A549 (cell line): ENCODE data around the gene TMEM19. TPM values are rescaled to one million over a fixed set of nuclear protein-coding genes. Genes with fewer than 3 reads are reported as not detected.
A peak's percentile ranks its signal among the peaks of the same experiment; 100 is the strongest.

Experiments used
- ATAC-seq, 2 experiments: fragments of 200-7000 bp in 1 of 2; fragments of >200 bp in 1 of 2; cut with Nextera tagmentation in 1 of 2; cut with Tn5 transposase in 1 of 2; 3 replicates each; pipeline versions ENCODE4 v1.8.0 to v1.9.1; 2018 to 2020; ENCODE audit warnings: mild to moderate bottlenecking in 1 of 2, moderate library complexity in 1 of 2
- CTCF ChIA-PET: fragments of 300-600 bp; sonication (Branson Sonifier 250); formaldehyde crosslinking; extraction: SDS; loops from one replicate; lab custom pipeline; 2021; ENCODE audit warnings: antibody characterized with exemption, inconsistent platforms; lab: Yijun Ruan, JAX
- POLR2A ChIA-PET: fragments of 350-600 bp; formaldehyde crosslinking; extraction: SDS; loops from one replicate; lab custom pipeline; 2021; ENCODE audit warnings: antibody characterized with exemption, inconsistent platforms; lab: Yijun Ruan, JAX
- DNase-seq, 2 experiments: peaks; one replicate each; pipeline versions ENCODE4 v3.0.0 to v3.0.0-alpha.2; 2011 to 2016; ENCODE audit warnings: low read depth in 1 of 2, low spot score in 1 of 2
- FAIRE-seq: peaks from 2 replicates; lab custom pipeline; 2011; peaks lifted over from hg19 to GRCh38; lab: Jason Lieb, UNC
- H3K27ac ChIP-seq, 2 experiments: fragments of >200 bp; sonication (Bioruptor Twin); formaldehyde crosslinking; 3 replicates each; pipeline ENCODE4 v1.5.1; 2016 to 2017
- H3K4me1 ChIP-seq: fragments of >200 bp; sonication (Bioruptor Twin); formaldehyde crosslinking; 3 replicates; pipeline ENCODE4 v1.6.1; 2016
- H3K4me2 ChIP-seq: fragments of >200 bp; sonication (Bioruptor Twin); formaldehyde crosslinking; 3 replicates; pipeline ENCODE4 v1.6.1; 2016
- H3K4me3 ChIP-seq: fragments of >200 bp; sonication (Bioruptor Twin); formaldehyde crosslinking; 3 replicates; pipeline ENCODE4 v1.5.1; 2016
- H3K9me3 ChIP-seq: fragments of >200 bp; sonication (Bioruptor Twin); formaldehyde crosslinking; 3 replicates; pipeline ENCODE4 v1.6.1; 2016
- CBX8 ChIP-seq: fragments of 200-600 bp; sonication (generic); IDR thresholded peaks from 2 replicates; pipeline ENCODE4 v1.6.1; 2016
- EHF ChIP-seq: fragments of 250-450 bp; sonication (Bioruptor Pico); IDR thresholded peaks from 2 replicates; pipeline ENCODE4 v1.5.0; 2020; ENCODE audit warnings: mild to moderate bottlenecking
- EHMT2 ChIP-seq: fragments of 200-600 bp; sonication (generic); IDR thresholded peaks from 2 replicates; pipeline ENCODE4 v1.6.1; 2016; ENCODE audit warnings: antibody characterized with exemption, low read depth, mild to moderate bottlenecking, moderate library complexity
- GATA3 ChIP-seq: IDR thresholded peaks from 2 replicates; pipeline ENCODE4 v1.6.1; 2012; ENCODE audit warnings: borderline replicate concordance
- HES2 ChIP-seq: fragments of >200 bp; sonication (Bioruptor Twin); formaldehyde crosslinking; IDR thresholded peaks from 2 replicates; pipeline ENCODE4 v1.6.1; 2016
- HMGXB4 ChIP-seq: fragments of 250-450 bp; sonication (Bioruptor Pico); IDR thresholded peaks from 2 replicates; pipeline ENCODE4 v1.5.0; 2021; ENCODE audit warnings: mild to moderate bottlenecking, moderate library complexity, borderline replicate concordance
- HOXA7 ChIP-seq: fragments of 250-450 bp; sonication (Bioruptor Pico); IDR thresholded peaks from 2 replicates; pipeline ENCODE4 v1.5.0; 2020; ENCODE audit warnings: mild to moderate bottlenecking, moderate library complexity
- JUN ChIP-seq, 2 experiments: fragments of >200 bp; sonication (Bioruptor Twin); formaldehyde crosslinking; IDR thresholded peaks; 2 replicates in 1 of 2; 3 replicates in 1 of 2; pipeline ENCODE4 v1.6.1; 2016 to 2017
- JUNB ChIP-seq: fragments of >200 bp; sonication (Bioruptor Twin); formaldehyde crosslinking; IDR thresholded peaks from 2 replicates; pipeline ENCODE4 v1.6.1; 2016
- MAFK ChIP-seq: fragments of 450-650 bp; IDR thresholded peaks from 2 replicates; pipeline ENCODE4 v1.6.1; 2014; ENCODE audit not compliant: partially characterized antibody
- MAX ChIP-seq: IDR thresholded peaks from 2 replicates; pipeline ENCODE4 v1.6.1; 2012
- POLR2A ChIP-seq: IDR thresholded peaks from 2 replicates; pipeline ENCODE4 v1.6.1; 2012; ENCODE audit warnings: mild to moderate bottlenecking, low read length
- RAD21 ChIP-seq, 2 experiments: fragments of >200 bp in 1 of 2; sonication (Bioruptor Twin) in 1 of 2; formaldehyde crosslinking in 1 of 2; IDR thresholded peaks in 1 of 2; conservative IDR thresholded peaks in 1 of 2; 2 replicates in 1 of 2; 3 replicates in 1 of 2; pipeline ENCODE4 v1.6.1; 2012 to 2018; ENCODE audit warnings: inconsistent platforms in 1 of 2
- RARB ChIP-seq: fragments of 250-450 bp; sonication (Bioruptor Pico); IDR thresholded peaks from 2 replicates; pipeline ENCODE4 v1.8.0; 2021; ENCODE audit warnings: mild to moderate bottlenecking, moderate library complexity
- RCOR1 ChIP-seq: fragments of 150-350 bp; IDR thresholded peaks from 2 replicates; pipeline ENCODE4 v1.6.1; 2014; ENCODE audit warnings: antibody characterized with exemption, low read length, low read depth
- REST ChIP-seq: fragments of 200-600 bp; sonication (generic); IDR thresholded peaks from 2 replicates; pipeline ENCODE4 v1.6.1; 2016; ENCODE audit warnings: antibody characterized with exemption, mild to moderate bottlenecking, moderate library complexity
- RNF2 ChIP-seq: fragments of 200-600 bp; sonication (generic); IDR thresholded peaks from 2 replicates; pipeline ENCODE4 v1.6.1; 2016; ENCODE audit warnings: low read depth, mild to moderate bottlenecking, antibody characterized with exemption, moderate library complexity, borderline replicate concordance
- SREBF2 ChIP-seq: fragments of 450-650 bp; IDR thresholded peaks from 2 replicates; pipeline ENCODE4 v1.6.1; 2014; ENCODE audit warnings: mild to moderate bottlenecking, moderate library complexity
- TFCP2L1 ChIP-seq: fragments of 250-450 bp; sonication (Bioruptor Pico); IDR thresholded peaks from 2 replicates; pipeline ENCODE4 v1.5.0; 2021; ENCODE audit warnings: mild to moderate bottlenecking
- WGBS: methylation state at CpG from one replicate; pipeline ENCODE4 v1.1.6; 2017; ENCODE audit errors: missing lambda C conversion rate; 5-methylcytosine and 5-hydroxymethylcytosine counted together
- polyA plus RNA-seq, 4 experiments: library from polyadenylated mRNA; depleted of rRNA in 3 of 4; stranded (reverse); fragments of >200 nt; fragmentation: RNase III in 1 of 4; extraction: RNeasy Plus Mini Kit Qiagen cat#74134 plus additional on column Dnase treatment in 1 of 4; gene quantifications; 2 replicates in 3 of 4; 3 replicates in 1 of 4; pipeline ENCODE4 v1.2.3, GENCODE V29; 2011 to 2017
- TF ChIP-seq, protein P1 (sequence below): fragments of >200 bp; sonication (Bioruptor Twin); formaldehyde crosslinking; IDR thresholded peaks from 3 replicates; pipeline ENCODE4 v1.5.1; 2016
- TF ChIP-seq, protein P2 (sequence below): IDR thresholded peaks from 2 replicates; pipeline ENCODE4 v1.6.1; 2012; ENCODE audit warnings: low read depth, borderline replicate concordance
- TF ChIP-seq, protein P3 (sequence below): fragments of >200 bp; sonication (Bioruptor Twin); formaldehyde crosslinking; IDR thresholded peaks from 3 replicates; pipeline ENCODE4 v1.6.1; 2016

Gene TMEM19
- polyA plus RNA-seq, 2 of the 4 experiments (the other 2 are of a cell fraction) = 43.2 to 78.8 TPM

GRCh38 chr12:71662849-71663560 lies 22.9 kb upstream of the TMEM19 start:
- WGBS = 1% methylated on average over 25 of the region's 53 CpGs
- CTCF ChIA-PET = interaction anchor here (1.0 to 2.9 kb wide), 10 partner anchors 16 to 247 kb away, joined by 3 to 23 read pairs (median 4); partner anchors contain the start of genes RAB21 and TMEM19
- peak overlapping the region; percentile 92 for H3K4me2 ChIP-seq
- POLR2A ChIA-PET = interaction anchor here (0.8 to 2.8 kb wide), 9 partner anchors 8 to 92 kb away, joined by 3 to 87 read pairs (median 10); partner anchors contain the start of genes RAB21 and TMEM19
- peak overlapping the region; percentile 84 to 92 for H3K27ac ChIP-seq
- TF ChIP-seq EHMT2 = no peak
- TF ChIP-seq MAX = peak; percentile 22; the same call in 1 of the 2 replicates
- H3K9me3 ChIP-seq = no peaks in the 10 kb centered on the region
- no peak for FAIRE-seq
- peak overlapping the region; percentile 69 for H3K4me3 ChIP-seq
- peak; percentile 51 to 55 for ATAC-seq
- DNase-seq = peak; percentile 43 to 58
- peaks cover 18% of the 10 kb centered on the region; the same call in 2 of the 3 replicates for H3K4me1 ChIP-seq

GRCh38 chr12:71663561-71664410 lies 22.1 kb upstream of the TMEM19 start, which contains the start of the genes THAP2 and ZFC3H1:
Gene THAP2, plus strand, starts transcription at chr12:71664301. Its CDS starts 209 bp downstream, at chr12:71664510.
Gene ZFC3H1, minus strand, starts transcription at chr12:71663848. Its CDS starts 238 bp downstream, at chr12:71663610.
- peak within 1 kb of the TSS; percentile 84 to 92 for H3K27ac ChIP-seq
- H3K4me1 ChIP-seq = peaks cover 18% of the 10 kb centered on the region; the same call in 2 of the 3 replicates
- DNase-seq (peak; percentile 93 to 99), FAIRE-seq (peak; percentile 85), ATAC-seq (peak; percentile 93 to 96)
- H3K4me3 ChIP-seq = peak within 1 kb of the TSS; percentile 69
- POLR2A ChIA-PET = interaction anchor here (0.6 to 2.8 kb wide), 13 partner anchors 7 to 92 kb away, joined by 3 to 87 read pairs (median 5); partner anchors contain the start of genes RAB21 and TMEM19
- H3K4me2 ChIP-seq = peak within 1 kb of the TSS; percentile 92
- 1% methylated on average over 56 of the region's 57 CpGs for WGBS
- H3K9me3 ChIP-seq = no peaks in the 10 kb centered on the region
- CTCF ChIA-PET = interaction anchor here (0.7 to 2.9 kb wide), 14 partner anchors 17 to 271 kb away, joined by 3 to 23 read pairs (median 4); partner anchors contain the start of genes RAB21 and TMEM19
- TF ChIP-seq SREBF2 = no peak
- peak; percentile 97 for TF ChIP-seq REST
- no peak for TF ChIP-seq MAFK
- no peak for TF ChIP-seq RARB (CRISPR knock-in tag)
- no peak for TF ChIP-seq RCOR1
- TF ChIP-seq MAX = peak; percentile 50
- TF ChIP-seq EHF (CRISPR knock-in tag) = no peak
- TF ChIP-seq, protein P1, sequence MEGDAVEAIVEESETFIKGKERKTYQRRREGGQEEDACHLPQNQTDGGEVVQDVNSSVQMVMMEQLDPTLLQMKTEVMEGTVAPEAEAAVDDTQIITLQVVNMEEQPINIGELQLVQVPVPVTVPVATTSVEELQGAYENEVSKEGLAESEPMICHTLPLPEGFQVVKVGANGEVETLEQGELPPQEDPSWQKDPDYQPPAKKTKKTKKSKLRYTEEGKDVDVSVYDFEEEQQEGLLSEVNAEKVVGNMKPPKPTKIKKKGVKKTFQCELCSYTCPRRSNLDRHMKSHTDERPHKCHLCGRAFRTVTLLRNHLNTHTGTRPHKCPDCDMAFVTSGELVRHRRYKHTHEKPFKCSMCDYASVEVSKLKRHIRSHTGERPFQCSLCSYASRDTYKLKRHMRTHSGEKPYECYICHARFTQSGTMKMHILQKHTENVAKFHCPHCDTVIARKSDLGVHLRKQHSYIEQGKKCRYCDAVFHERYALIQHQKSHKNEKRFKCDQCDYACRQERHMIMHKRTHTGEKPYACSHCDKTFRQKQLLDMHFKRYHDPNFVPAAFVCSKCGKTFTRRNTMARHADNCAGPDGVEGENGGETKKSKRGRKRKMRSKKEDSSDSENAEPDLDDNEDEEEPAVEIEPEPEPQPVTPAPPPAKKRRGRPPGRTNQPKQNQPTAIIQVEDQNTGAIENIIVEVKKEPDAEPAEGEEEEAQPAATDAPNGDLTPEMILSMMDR = peak; percentile 21; the same call in 1 of the 3 replicates
- TF ChIP-seq HOXA7 = peak; percentile 74; the same call in 1 of the 2 replicates
- TF ChIP-seq RNF2 = no peak
- TF ChIP-seq, protein P2, sequence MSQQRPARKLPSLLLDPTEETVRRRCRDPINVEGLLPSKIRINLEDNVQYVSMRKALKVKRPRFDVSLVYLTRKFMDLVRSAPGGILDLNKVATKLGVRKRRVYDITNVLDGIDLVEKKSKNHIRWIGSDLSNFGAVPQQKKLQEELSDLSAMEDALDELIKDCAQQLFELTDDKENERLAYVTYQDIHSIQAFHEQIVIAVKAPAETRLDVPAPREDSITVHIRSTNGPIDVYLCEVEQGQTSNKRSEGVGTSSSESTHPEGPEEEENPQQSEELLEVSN = no peak
- TF ChIP-seq JUN (IDR thresholded peaks at IDR 0.05) = peak; percentile 56 to 82; a peak in 2 of 5 replicates
- TF ChIP-seq HES2 = no peak
- TF ChIP-seq GATA3 = no peak
- TF ChIP-seq HMGXB4 = peak; percentile 79
- TF ChIP-seq CBX8 = no peak
- TF ChIP-seq, protein P3, sequence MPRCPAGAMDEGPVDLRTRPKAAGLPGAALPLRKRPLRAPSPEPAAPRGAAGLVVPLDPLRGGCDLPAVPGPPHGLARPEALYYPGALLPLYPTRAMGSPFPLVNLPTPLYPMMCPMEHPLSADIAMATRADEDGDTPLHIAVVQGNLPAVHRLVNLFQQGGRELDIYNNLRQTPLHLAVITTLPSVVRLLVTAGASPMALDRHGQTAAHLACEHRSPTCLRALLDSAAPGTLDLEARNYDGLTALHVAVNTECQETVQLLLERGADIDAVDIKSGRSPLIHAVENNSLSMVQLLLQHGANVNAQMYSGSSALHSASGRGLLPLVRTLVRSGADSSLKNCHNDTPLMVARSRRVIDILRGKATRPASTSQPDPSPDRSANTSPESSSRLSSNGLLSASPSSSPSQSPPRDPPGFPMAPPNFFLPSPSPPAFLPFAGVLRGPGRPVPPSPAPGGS = peak; percentile 77; the same call in 1 of the 3 replicates
- TF ChIP-seq POLR2A = peak; percentile 92
- TF ChIP-seq RAD21 (conservative IDR thresholded peaks at IDR 0.05 in 1 of 2, IDR thresholded peaks at IDR 0.05 in 1 of 2) = no peak
- no peak for TF ChIP-seq JUNB
- TF ChIP-seq TFCP2L1 (CRISPR knock-in tag) = no peak
